NT2/D1 (cell line): Measurements from ENCODE around the gene DNAJB6.

Experiments used
- YY1 ChIP-seq: IDR thresholded peaks from 2 replicates; pipeline ENCODE4 v1.6.1; 2011; ENCODE audit not compliant: insufficient read length, insufficient read depth
- ZNF274 ChIP-seq: IDR thresholded peaks from 2 replicates; pipeline ENCODE4 v1.6.1; 2011; ENCODE audit warnings: mild to moderate bottlenecking, low read depth, low read length

DNA sequence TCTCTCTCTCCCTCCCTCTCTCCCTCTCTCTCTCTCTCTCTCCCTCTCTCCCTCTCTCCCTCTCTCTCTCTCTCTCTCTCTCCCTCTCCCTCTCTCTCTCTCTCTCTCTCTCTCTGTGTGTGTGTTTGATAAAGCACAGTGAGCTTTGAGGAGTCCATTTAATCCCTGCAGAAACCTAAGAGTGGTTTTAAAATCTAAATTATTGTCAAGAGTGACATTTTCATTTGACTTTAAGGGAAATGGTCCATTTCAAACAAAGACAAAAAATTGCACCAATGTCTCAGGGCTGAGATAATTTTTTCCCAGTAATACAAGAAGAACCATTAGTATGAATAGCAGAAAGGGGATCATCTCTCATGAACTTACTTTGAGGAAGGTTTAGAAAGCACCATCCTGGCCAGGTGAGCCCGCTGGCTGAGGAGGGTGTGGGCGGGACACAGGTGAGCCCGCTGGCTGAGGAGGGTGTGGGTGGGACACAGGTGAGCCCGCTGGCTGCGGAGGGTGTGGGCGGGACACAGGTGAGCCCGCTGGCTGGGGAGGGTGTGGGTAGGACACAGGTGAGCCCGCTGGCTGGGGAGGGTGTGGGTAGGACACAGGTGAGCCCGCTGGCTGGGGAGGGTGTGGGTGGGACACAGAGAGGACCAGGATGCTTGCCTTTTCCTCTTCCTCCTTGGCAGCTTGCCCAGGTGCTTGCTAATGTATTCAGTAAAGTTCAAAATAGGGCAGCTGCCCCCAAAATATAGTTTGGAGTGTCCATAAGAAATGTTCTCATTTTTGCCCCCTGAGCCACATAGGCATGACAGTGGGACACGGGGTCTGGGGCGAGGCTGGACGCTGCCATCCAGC, 125.0 kb downstream of the DNAJB6 start:
- TF ChIP-seq YY1 (no peak), ZNF274 (no peak)
